Activated CD4-positive, alpha-beta T cell treated with anti-CD3 and anti-CD28 coated beads, Interleukin-2, amount 50 U/mL, for 1 hour (primary cell): ENCODE results near the gene RARB.

Experiments
- DNase-seq: peaks from one replicate; pipeline ENCODE4 v3.0.0-alpha.2; 2020

The RARB gene

GRCh38 chr3:25423780-25424588, 4.1 kb upstream of the RARB start:
- no peak for DNase-seq

GRCh38 chr3:25424614-25425013, 3.4 kb upstream of the RARB start:
- DNase-seq: no peak

GRCh38 chr3:25426408-25426807, 1.7 kb upstream of the RARB start:
- no peak for DNase-seq

GRCh38 chr3:25427155-25427554, 908 bp upstream of the RARB start:
- DNase-seq: no peak

- DNase-seq: no peak
Observed at GRCh38 chr3:25427563-25427941, 511 bp upstream of the RARB start.

GRCh38 chr3:25428789-25429335, 799 bp downstream of the RARB start:
- no peak for DNase-seq

GRCh38 chr3:25429361-25430286, 1.6 kb downstream of the RARB start:
- no peak for DNase-seq

- no peak for DNase-seq
Observed at GRCh38 chr3:25430287-25430934, 2.3 kb downstream of the RARB start.

GRCh38 chr3:25430935-25431770, 3.1 kb downstream of the RARB start:
- no peak for DNase-seq

GRCh38 chr3:25432176-25432720, 4.2 kb downstream of the RARB start:
- no peak for DNase-seq

GRCh38 chr3:25433106-25433505, 5.0 kb downstream of the RARB start:
- DNase-seq: no peak

- no peak for DNase-seq
Observed at GRCh38 chr3:25433868-25434267, 5.8 kb downstream of the RARB start.

- DNase-seq: no peak
Observed at GRCh38 chr3:25437953-25438352, 9.9 kb downstream of the RARB start.

- DNase-seq: no peak
Observed at GRCh38 chr3:25438791-25439555, 10.9 kb downstream of the RARB start.

- peak; percentile 5 for DNase-seq
Observed at GRCh38 chr3:25441234-25441856, 13.3 kb downstream of the RARB start.

GRCh38 chr3:25442486-25442885, 14.4 kb downstream of the RARB start:
- no peak for DNase-seq

- DNase-seq: no peak
Observed at GRCh38 chr3:25444273-25444672, 16.2 kb downstream of the RARB start.

GRCh38 chr3:25445731-25446130, 17.7 kb downstream of the RARB start:
- DNase-seq: no peak

GRCh38 chr3:25447285-25447684, 19.2 kb downstream of the RARB start:
- DNase-seq: no peak

- DNase-seq: no peak
Observed at GRCh38 chr3:25447925-25448324, 19.9 kb downstream of the RARB start.
